Measurements from ENCODE around the gene RTN3.

The RTN3 gene

DNA sequence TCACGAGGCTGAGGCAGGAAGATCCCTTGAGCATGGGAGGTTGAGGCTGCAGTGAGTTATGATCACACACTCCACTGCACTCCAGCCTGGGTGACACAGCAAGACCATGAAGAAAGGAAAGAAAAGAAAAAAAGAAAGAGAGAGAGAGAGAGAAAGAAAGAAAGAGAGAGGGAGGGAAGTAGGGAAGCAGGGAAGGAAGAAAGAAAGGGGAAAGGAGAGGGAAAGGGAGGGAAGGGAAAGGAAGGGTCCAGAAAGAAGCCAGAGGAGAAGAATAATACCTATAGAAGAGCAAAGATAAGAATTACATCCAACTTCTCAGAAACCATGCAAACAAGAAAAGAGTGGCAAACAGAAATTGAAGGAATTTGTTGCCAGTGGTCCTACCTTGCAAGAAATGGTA, 104.5 kb downstream of the RTN3 start:
- TF ChIP-seq, protein P1, sequence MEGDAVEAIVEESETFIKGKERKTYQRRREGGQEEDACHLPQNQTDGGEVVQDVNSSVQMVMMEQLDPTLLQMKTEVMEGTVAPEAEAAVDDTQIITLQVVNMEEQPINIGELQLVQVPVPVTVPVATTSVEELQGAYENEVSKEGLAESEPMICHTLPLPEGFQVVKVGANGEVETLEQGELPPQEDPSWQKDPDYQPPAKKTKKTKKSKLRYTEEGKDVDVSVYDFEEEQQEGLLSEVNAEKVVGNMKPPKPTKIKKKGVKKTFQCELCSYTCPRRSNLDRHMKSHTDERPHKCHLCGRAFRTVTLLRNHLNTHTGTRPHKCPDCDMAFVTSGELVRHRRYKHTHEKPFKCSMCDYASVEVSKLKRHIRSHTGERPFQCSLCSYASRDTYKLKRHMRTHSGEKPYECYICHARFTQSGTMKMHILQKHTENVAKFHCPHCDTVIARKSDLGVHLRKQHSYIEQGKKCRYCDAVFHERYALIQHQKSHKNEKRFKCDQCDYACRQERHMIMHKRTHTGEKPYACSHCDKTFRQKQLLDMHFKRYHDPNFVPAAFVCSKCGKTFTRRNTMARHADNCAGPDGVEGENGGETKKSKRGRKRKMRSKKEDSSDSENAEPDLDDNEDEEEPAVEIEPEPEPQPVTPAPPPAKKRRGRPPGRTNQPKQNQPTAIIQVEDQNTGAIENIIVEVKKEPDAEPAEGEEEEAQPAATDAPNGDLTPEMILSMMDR (IDR thresholded peaks at IDR 0.05; ENCODE audit: control extremely low read depth, extremely low read depth, low read depth, missing control alignments), result no peak
- ChIA-PET POLR2A (interaction anchor here (0.7 kb wide), 1 partner anchor 10 kb away, joined by 3 read pairs; no protein-coding TSS in a partner anchor), CTCF (no interaction called here)
- DNase-seq (ENCODE audit: extremely low spot score), result no peak

DNA sequence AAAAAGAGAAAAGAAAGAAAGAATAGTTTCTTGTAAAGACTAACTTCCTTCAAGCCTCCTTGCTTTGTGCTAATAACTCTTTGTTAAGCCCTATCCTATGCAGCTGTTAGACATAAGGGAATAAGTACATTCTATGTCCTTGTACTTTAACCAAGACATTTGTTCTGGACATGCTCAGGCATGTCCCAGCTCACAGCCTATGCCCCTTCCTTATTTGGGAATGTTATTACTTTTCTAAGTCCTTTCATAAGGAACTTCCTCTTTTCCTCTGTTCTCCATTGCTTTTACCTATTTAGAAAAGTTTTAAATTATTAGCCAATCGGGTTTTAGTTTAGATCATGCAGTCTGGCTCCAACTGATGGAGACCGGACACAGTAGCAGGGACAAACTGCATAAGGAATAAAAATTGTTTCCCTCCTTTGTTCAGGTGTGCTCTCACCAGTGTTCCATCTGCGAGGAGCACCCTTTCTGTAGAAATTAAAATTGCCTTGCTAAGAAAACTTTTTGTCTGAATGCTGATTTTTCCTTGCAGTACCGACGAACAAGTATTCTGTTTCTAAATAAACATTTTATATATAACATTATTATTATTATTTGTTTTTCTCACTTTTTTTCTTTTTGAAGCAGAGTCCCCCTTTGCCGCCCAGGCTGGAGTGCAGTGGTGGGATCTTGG, 110.3 kb downstream of the RTN3 start:
- TF ChIP-seq, protein P1 (IDR thresholded peaks at IDR 0.05; ENCODE audit: control extremely low read depth, extremely low read depth, low read depth, missing control alignments), result no peak
- CTCF ChIA-PET, result no interaction called here
- POLR2A ChIA-PET, result no interaction called here
- DNase-seq (ENCODE audit: extremely low spot score), result no peak

DNA sequence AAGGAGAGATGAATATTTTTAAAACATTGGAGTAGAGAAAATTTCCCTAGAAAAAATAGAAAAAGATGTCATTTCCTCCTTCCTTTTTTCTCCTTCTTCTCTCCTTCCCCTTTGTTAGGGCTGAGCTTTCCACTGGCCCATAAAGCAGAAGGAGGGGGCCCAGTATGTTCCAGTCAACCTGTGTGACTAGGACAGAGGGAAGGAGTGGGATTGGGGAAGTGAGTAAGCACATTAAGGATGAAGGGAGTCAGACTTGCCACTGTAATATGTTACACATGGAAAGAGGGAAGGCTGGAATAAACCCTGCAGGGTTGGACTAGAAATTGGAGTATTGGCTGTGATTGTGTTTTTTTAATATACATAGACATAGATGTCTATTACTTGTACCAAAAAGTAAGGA, 111.9 kb downstream of the RTN3 start:
- ChIA-PET POLR2A (no interaction called here), CTCF (interaction anchor here (1.0 kb wide), 1 partner anchor 14 kb away, joined by 3 read pairs; no protein-coding TSS in a partner anchor)

DNA sequence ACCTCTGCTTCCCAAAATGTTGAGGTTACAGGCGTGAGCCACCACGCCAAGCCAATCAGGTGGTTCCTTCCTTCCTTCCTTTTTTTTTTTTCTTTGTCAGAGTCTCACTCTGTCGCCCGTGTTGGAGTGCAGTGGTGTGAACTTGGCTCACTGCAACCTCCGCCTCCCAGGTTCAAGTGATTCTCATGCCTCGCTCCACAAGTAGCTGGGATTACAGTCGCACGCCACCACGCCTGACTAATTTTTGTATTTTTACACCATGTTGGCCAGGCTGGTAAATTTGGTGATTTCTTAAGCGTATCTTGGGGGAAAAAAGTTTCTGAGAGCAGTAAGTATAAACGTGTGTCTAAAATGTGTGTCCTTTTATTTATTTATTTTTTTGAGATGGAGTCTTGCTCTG, 113.8 kb downstream of the RTN3 start:
- ChIA-PET CTCF (interaction anchor here (1.3 kb wide), 1 partner anchor 113 kb away, joined by 3 read pairs; no protein-coding TSS in a partner anchor), POLR2A (no interaction called here)
- DNase-seq (ENCODE audit: extremely low spot score), result no peak
- TF ChIP-seq, protein P1 (IDR thresholded peaks at IDR 0.05; ENCODE audit: control extremely low read depth, extremely low read depth, low read depth, missing control alignments), result no peak

More for the DNA sequence above, 111.9 kb downstream of the RTN3 start:
- no peak for DNase-seq (ENCODE audit: extremely low spot score)
- TF ChIP-seq, protein P1 (IDR thresholded peaks at IDR 0.05; ENCODE audit: control extremely low read depth, extremely low read depth, low read depth, missing control alignments), result no peak

DNA sequence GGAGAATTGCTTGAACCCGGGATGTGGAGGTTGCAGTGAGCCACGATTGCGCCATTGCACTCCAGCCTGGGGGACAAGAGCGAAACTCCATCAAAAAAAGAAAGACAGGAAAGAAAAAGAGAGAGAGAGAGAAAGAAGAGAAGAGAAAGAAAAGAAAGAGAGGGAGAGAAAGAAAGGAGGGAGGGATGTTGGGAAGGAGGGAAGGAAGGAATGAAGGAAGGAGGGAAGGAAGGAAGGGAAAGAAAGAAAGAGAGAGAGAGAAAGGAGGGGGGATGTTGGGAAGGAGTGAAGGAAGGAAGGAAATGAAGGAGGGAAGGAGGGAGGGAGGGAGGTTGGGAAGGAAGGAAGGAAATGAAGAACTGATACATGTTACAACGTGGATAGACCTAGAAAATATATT, 119.6 kb downstream of the RTN3 start:
- no peak for DNase-seq (ENCODE audit: extremely low spot score)
- ChIA-PET POLR2A (no interaction called here), CTCF (no interaction called here)
- TF ChIP-seq, protein P1 (IDR thresholded peaks at IDR 0.05; ENCODE audit: control extremely low read depth, extremely low read depth, low read depth, missing control alignments), result no peak

DNA sequence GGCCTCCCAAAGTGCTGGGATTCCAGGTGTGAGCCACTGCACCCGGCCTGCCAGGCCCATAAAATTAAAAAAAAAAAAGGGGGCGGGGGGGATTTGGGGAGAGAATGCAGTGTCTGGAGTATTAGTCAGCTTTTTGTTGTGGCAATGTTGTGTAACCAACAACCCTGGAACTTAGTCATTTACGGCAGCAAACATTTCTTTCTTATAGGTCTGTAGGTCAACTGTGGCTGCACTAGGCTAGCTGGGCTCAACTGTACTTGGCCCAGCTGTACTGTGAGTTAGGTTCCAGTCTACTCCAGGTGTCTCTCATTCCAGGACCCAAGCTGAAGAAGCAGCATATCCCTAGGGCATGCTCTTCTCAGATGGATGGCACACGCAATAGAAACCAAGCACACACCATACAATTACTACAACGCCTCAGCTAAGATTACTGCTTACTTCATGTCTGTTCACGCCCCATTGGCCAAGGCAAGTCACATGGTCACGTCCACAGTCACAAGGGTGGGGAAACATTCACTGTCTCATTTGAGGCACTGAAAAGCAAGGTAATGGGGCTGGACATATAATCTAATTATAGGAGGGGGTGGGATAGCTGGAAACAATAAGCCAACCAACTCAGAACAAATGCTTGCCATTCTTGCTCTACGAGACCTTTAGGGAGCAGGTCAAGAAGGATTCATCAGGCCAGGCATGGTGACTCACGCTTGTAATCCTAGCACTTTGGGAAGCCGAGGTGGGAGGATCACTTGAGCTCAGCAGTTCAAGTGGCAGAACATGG, 121.5 kb downstream of the RTN3 start:
- ChIA-PET POLR2A (interaction anchor here (0.5 kb wide), 1 partner anchor 918 kb away, joined by 4 read pairs; no protein-coding TSS in a partner anchor), CTCF (interaction anchor here (0.9 to 1.8 kb wide), 2 partner anchors 9 to 35 kb away, joined by 5 read pairs; no protein-coding TSS in a partner anchor)
- no peak for DNase-seq (ENCODE audit: extremely low spot score)
- TF ChIP-seq, protein P1 (IDR thresholded peaks at IDR 0.05; ENCODE audit: control extremely low read depth, extremely low read depth, low read depth, missing control alignments), result no peak

Data from GM10248 (cell line).